GM21390 (cell line): ENCODE results near the gene KHNYN.

ENCODE experiments used
- ATAC-seq: cut with Tn5 transposase; IDR thresholded peaks from one replicate; pipeline ENCODE4 v1.9.1; 2021; ENCODE audit not compliant: unreplicated experiment

Gene KHNYN

GRCh38 chr14:24399999-24400718 is 29.6 kb upstream of the KHNYN start:
- ATAC-seq: no peak

GRCh38 chr14:24401810-24402702 is 27.7 kb upstream of the KHNYN start:
- no peak for ATAC-seq

DNA sequence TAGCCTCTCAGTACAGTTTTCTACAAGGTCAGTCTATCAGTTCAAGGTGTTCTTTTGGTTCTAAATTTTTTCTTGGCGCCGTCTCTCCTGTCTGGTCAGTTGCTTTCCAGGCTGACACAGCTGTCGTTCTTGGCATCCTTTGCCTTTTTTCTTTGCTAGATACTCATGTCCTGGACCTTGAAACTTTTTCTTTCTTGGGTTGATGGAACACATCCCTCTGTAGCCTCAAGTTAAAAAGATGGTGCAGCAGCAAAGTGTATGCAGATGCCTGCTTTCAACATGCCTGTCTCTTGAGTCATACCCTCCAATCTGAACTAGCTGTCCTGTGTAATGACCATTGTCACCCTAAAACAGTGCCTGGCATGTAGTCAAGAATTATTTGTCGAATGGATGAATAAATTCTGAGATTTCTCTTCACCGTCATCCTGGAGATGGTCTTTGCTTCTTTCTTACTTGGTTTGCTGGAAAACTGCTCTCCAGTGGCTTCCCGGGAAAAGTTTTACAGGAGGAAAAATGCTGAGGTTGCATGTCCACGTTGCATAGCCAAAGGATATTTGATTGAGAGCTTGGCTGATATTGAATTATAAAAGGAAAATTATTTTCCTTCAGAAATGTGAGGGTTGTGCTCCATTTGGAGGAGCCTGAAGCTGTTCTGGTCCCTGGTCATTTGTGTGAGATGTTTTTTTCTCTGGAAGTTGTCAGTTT is 26.3 kb upstream of the KHNYN start:
- ATAC-seq: no peak

DNA sequence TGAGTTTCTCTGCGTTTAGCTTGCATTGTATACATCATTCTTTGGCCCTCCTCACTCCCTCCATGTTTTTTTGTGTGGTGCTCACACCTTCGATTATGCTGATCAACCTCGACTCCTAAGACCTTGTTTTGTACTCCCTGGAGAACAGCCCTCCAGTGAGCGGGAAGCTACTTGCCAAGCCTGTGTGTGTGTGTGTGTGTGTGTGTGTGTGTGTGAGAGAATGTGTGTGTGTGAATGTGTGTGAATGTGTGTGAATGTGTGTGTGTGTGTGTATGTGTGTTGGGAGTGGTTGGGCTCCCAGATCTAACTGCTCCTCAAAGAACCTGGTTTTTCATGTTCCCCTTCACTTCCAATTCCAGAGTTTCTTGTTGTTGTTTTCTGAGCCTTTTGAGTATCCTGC is 24.9 kb upstream of the KHNYN start:
- ATAC-seq: no peak

DNA sequence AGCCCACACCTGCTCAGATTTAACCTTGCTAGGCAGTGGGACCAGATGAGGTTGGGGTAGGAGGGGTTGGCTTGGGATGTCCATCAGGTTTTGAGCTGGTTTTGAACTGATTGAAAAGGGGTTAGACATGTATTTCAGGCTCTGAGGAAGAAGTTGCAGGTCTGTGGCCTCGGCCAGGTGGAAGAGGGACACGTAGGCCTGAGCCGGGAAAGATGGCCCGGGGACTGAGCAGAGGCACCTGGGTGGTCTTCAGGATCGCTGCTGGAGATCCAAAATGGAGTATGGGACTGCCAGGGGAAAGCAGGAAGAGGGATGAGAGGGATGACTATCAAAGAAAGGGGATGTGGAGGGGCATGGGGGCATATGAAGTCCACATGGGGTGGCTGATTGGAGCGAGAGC is 23.3 kb upstream of the KHNYN start:
- ATAC-seq: no peak

DNA sequence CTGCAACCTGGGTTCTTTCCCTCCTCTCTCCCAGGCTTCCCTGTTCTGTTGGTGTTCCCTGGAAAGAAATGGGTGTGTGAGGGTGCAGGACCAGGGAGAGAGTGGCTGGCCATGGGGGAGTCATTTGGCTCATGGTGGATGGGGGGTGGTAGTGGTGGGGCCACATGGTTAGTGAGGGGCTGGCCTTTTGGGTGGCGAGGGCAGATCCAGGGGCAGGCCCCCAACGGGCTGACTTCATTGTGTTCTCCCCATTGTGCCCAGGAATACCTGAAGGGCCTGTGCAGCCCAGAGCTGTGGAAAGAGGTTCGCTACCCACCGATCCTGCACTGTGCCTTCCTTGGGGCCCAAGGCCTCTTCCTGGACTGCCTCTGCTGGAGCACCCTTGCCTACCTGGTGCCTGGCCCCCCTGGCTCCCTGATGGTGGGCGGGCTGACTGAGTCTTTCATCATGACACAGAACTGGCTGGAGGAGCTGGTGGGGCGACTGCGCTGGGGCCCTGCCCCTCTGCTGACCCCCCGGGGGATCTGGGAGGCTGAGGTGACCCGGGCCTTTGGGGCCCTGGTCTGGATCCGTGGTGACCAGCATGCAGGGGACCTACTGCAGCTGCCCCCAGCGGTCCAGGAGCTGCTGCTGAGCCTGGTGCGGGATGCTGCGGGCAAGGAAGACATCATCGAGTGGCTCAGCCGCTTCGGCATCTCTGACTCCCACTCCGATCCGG is 22.0 kb upstream of the KHNYN start:
- no peak for ATAC-seq

DNA sequence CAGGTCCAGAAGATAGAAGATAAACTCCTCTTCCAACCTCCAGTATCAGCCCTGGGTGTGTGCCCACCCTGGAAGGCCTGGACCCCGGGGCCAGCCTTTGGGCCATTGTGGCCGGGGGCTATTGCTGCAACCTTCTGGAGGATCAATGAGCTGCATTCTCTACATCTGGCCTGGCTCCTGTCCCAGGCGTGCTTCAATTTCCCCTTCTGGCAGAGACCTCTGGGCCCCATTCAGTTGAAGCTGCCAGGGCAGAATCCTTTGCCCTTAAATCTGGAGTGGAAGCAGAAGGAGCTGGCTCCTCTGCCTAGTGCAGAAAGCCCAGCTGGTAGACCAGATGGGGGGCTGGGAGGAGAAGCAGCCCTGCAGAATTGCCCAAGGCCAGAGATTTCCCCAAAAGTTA is 21.0 kb upstream of the KHNYN start:
- ATAC-seq: no peak

- ATAC-seq: no peak
Measured at GRCh38 chr14:24409192-24409591, 20.6 kb upstream of the KHNYN start.

DNA sequence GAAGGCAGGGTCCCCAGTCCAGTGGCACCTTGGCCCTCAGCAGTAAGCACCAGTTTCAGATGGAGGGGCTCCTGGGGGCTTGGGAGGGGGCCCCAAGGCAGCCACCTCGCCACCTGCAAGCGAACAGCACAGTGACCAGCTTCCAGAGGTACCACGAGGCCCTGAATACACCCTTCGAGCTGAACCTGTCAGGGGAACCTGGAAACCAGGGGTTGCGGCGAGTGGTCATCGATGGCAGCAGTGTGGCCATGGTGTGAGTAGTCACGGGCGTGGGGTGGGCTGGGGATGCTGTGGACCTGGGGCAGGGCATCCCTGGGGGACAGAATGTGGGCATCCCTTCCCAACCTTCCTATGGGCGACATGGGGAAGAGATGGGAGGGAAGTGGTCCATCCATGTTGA is 19.8 kb upstream of the KHNYN start:
- ATAC-seq: no peak

GRCh38 chr14:24411443-24412389 is 18.0 kb upstream of the KHNYN start:
- peak; percentile 63 for ATAC-seq

- no peak for ATAC-seq
Measured at GRCh38 chr14:24414077-24414476, 15.7 kb upstream of the KHNYN start.

DNA sequence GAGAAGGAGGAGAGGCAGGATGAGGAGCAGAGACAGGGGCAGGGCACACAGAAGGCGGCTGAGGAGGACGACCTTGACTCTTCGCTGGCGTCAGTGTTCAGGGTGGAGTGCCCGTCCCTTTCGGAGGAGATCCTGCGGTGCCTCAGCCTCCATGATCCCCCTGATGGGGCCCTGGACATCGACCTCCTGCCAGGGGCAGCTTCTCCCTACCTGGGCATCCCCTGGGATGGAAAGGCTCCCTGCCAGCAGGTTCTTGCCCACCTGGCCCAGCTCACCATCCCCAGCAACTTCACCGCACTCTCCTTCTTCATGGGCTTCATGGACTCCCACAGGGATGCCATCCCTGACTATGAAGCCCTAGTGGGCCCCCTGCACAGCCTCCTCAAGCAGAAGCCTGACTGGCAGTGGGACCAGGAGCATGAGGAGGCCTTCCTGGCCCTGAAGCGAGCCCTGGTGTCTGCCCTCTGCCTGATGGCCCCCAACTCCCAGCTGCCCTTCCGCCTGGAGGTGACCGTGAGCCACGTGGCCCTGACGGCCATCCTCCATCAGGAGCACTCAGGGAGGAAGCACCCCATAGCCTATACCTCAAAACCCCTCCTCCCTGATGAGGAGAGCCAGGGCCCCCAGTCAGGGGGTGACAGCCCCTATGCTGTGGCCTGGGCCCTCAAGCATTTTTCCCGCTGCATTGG is 14.9 kb upstream of the KHNYN start:
- no peak for ATAC-seq

GRCh38 chr14:24415421-24416253 is 14.1 kb upstream of the KHNYN start:
- ATAC-seq: no peak

- no peak for ATAC-seq
Measured at GRCh38 chr14:24416254-24416931, 13.4 kb upstream of the KHNYN start.

DNA sequence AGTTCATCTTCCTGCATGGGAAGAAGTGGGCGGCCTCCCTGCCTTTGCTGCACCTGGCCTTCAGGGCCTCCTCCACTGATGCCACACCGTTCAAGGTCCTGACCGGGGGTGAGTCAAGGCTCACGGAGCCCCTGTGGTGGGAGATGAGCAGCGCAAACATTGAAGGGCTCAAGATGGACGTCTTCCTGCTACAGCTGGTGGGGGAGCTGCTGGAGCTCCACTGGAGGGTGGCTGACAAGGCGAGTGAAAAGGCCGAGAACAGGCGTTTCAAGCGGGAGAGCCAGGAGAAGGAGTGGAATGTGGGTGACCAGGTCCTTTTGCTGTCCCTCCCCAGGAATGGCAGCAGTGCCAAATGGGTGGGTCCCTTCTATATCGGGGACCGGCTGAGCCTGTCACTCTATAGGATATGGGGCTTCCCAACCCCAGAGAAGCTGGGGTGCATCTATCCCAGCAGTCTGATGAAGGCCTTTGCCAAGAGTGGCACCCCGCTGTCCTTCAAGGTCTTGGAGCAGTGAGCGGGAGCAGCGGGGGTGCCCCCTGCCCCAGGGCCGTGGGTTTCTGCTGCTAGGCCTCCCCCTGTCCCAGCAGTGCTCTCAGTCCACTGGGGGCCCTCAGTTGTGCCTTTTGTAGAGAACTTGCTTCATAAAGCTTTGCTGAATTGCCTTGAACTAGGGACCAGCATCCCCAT is 12.7 kb upstream of the KHNYN start:
- ATAC-seq: no peak

- ATAC-seq: no peak
Measured at GRCh38 chr14:24417832-24418491, 11.8 kb upstream of the KHNYN start.

GRCh38 chr14:24418492-24418873 is 11.3 kb upstream of the KHNYN start:
- no peak for ATAC-seq
